GM18498 (cell line): ENCODE results near the gene YY1.
"Not testable (repeated sequence)": the region's sequence is repeated elsewhere in the genome, so short reads cannot be mapped to it uniquely, and the experiment has no call there.

Experiments
- ATAC-seq: cut with Tn5 transposase; IDR thresholded peaks from one replicate; pipeline ENCODE4 v1.9.1; 2021; ENCODE audit warnings: mild to moderate bottlenecking, moderate library complexity; ENCODE audit not compliant: unreplicated experiment

The YY1 gene

DNA sequence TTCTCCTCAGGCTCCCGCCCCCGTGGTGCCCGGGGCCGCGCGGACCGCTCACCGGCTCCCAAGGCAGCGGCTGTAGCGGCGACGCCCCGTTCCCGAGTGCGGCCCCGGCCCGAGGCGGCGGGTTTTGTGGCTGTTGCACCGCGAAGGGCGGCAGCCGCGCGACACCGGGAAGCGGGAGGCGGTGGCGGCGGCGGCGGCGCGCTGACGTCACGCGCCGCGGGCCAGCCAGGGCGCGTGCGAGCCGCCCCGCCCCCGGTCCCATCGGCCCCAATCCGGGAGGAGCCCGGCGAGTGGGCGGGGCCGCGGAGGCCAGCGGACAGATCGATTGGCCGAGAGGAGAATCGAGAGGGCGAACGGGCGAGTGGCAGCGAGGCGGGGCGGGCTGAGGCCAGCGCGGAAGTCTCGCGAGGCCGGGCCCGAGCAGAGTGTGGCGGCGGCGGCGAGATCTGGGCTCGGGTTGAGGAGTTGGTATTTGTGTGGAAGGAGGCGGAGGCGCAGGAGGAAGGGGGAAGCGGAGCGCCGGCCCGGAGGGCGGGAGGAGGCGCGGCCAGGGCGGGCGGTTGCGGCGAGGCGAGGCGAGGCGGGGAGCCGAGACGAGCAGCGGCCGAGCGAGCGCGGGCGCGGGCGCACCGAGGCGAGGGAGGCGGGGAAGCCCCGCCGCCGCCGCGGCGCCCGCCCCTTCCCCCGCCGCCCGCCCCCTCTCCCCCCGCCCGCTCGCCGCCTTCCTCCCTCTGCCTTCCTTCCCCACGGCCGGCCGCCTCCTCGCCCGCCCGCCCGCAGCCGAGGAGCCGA is at the start of gene YY1:
YY1 (plus strand) TSS at position 726 of the 792 bp plus-strand sequence. CDS start 101 bp downstream, outside the sequence.
- peak; percentile 80 for ATAC-seq

DNA sequence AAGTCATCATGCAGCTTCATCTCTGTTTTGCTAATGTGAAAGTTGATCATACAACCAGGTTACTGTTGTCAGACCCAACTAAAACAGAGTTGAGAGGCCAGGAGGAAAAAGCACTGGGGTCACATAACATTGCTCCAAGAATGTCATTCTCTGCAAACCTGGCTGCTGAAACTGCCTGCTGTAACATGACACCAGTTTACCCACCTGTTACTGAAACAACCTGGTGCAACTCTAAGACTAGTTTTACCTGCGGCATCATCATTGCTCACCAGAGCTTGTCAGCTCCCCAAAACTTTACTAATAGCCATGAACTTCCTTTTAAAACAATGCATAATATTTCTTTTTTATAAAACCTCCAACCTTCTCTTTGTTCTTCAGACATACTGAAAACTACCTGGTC is 48.8 kb upstream of the YY1 start:
- ATAC-seq: no peak

DNA sequence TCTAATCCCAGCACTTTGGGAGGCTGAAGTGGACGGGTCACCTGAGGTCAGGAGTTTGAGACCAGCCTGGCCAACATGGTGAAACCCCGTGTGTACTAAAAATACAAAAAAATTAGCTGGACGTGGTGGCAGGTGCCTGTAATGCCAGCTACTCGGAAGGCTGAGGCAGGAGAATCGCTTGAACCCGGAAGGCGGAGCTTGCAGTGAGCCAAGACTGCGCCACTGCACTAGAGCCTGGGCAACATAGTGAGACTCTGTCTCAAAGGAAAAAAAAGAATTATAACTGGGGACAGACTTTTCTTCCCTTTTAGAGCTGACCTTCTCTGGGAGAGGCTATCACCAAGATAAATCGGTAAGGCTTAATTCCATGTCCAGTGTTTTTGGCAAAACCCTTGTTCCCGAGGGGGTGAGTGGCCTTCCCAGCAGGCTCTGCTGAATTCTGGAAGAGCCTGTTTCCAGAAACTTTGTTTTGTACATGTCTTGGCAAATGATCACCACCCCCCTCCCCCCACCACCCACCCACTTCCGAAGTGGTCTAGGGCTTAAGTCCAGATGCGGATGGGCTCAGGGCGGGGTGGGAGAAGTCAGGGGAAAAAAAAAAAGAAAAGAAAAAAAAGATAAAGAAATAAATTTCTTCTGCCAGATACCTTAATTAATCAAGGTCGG is 47.2 kb upstream of the YY1 start:
- no peak for ATAC-seq

DNA sequence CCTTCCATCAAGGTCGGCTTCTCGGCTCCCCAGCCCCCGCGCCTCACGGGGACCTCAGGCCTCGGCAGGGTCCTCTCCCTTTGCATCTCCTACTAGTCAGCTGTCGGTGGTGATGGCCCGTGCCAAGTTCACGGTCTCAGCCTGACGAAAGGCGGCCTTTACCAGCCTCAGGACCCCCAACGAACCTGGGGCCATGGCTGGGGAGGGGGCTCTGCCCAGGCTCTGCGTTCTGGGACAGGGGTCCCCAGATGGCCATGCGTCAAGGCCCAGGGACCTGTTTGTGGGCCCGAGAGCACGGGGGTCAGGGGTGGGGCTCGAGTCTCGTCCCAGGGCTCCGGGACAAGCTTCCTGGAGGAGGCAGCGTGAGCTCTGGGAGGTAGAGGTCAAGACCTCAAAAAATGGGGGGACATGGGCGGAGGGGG is 46.7 kb upstream of the YY1 start:
- no peak for ATAC-seq

DNA sequence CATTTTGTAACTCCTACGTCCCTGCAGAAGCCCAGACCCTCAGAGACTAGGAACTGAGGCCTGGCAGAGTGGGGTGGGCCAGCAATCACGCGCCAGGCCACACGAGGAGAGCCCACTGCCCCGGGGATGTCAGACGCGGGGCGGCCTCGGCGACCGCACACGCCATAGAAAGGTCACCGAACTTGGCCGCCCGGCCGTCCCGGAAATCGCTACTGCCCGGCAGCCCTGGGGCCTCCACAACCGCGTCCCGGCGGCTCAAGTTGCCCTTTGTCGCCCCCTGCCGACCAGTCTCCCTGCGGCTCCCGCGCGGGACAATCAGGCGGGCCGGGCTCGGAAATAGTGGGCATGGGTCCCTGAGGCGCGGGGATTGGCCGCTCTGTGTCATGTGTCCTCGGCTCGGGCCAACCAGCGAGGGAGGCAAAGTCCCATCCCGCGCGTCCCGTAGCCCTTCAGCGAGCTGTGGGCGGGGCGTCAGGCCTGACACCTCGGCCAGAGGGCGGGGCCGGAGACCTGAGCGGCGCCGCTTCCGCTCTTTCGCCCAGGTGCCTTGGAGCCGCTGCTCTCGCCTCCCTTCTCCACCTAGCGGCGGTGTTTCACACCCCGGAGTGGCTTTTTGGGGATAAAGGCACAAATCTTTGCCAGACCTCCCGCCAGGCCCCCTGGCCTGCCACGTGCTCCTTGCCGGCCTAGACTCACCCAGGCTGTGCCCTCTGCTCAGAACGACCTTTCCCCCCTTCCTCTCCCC is 46.1 kb upstream of the YY1 start:
- peak; percentile 99 for ATAC-seq

DNA sequence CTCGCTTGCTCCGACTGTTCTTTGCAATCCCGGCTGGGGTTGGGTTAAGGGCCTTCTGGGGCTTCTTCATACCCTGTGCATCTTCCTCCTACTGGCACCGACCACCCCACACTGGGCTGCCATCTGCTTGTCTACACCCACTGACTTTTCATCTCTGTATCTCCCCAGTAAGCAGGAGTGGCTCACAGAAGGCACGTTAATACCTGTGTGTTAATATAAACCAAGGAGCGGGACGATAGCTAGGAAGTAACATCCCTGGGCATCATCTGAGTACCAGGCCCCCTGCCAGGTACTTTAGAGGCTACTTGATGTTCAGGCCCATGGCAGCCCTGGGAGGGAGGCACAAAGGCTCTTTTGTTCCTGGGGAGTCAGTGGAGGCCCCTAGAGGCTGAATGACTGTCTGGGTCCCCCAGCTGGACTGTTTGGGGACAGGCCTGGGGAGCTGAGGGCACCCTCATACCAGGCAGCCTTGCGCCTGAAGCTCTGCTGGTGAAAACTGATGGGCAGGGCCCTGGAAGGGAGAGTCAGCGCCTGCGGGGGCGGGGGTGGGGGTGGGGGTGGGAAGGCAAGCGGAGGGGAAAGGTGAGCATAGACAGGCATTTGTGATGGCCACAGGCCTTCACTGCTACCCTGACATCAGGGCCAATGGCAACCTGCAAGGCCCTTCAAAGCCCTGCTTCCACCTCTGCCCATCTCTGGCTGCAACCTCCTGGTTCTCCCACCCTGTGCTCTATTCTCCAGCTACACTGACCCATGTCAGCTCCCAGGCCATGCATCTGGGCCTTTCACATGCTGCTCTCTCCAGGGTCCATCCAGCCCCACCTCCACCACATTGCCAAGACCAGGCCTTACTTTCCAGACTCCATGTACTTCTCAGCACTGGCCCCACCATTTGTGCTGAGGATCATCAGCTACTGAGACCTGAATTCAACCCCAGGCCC is 45.3 kb upstream of the YY1 start:
- peak; percentile 0 for ATAC-seq

DNA sequence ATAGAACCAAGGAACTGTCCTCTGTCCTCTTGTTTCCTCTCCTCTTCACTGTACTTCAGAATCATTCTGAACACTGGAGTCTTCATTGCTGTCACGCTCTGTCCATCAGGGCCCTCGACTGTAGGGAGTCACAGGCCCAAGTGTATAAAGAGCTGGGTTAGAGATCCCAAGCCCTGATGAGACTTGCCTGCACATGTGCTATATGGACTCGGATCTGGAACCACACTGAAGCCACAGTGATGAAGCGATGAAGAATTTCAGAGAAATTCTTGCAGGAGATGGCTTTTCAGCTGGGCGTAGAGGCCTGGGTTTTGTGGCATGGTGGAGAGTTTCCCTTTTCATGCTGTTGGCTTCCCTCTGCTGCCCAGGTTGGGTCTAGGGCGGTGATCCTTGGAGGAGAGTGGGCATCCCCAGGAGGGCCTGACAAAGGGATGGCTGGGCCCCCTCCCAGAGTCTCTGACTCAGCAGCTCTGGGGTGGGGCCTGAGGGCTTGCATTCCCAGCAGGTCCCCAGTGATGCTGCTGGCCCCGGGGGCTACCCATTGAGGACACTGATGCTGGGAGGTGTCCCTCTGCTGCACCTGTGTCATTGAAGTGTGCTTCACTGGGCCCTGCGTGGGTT is 39.6 kb upstream of the YY1 start:
- ATAC-seq: no peak

DNA sequence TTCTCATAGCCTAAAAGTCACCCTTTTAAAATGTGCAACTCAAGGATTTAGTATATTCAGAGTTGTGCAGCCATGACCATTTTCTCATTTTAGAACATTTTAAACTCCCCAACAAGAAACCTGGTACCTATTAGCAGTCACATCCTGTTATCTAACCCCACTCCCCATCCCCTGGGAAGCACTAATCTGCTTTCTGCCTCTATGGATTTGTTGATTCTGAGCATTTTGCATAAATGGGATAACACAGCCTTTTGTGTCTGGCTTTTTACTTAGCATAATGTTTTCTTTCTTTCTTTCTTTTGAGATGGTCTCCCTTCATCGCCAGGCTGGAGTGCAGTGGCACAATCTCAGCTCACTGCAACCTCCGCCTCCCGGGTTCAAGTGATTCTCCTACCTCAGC is 38.6 kb upstream of the YY1 start:
- ATAC-seq: no peak

DNA sequence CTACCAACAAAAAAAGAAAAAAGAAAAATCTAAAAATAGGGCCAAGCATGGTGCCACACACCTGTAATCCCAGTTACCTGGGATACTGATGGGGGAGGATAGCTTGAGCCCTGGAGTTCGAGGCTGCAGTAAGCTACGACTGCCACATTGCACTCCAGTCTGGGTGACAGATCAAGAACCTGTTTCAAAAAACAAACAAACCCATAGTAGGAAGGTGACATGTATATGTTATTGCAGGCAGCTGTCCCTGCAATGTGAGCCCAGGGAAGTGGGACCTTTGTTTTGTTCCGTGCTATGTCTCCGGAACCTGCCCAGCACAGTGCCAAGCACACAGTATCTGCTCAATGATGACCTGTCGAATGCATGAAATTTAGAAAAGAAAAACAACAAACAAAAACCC is 37.2 kb upstream of the YY1 start:
- no peak for ATAC-seq

DNA sequence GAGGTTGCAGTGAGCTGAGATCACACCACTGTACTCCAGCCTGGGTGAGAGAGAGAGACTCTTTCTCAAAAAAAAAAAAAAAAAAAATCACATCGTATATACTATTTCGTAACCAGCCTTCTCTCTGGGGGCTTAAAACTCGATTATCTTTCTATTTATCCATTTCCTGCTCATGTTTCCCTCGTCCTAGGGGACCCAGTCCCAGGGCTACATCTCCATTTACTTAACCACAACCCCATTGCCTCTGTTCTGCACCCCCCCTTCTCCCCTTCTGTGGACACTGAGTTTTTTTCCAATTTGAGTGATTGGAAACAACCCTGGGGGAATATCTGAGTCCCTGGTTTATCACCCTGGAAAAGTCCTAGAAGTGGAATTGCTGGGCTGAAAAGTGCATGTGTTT is 36.2 kb upstream of the YY1 start:
- ATAC-seq: no peak

DNA sequence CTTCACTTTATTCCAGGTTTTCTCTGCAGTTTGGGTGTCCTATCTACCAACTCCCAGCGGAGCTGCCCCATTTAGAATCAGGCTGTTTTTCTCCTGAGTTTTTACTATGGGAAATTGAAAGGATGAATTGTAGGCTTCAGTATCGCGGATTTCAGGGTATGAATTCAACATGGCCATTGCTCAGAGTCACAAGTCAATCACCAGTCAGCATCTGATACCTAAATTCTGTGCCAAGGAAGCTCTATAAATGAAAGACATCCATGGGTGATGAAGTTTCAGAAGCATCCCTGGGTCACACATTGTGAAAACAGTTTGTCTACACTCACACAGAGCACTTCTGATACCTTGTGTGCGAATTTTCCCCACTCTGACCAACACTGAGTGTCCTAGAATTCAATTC is 35.8 kb upstream of the YY1 start:
- no peak for ATAC-seq

DNA sequence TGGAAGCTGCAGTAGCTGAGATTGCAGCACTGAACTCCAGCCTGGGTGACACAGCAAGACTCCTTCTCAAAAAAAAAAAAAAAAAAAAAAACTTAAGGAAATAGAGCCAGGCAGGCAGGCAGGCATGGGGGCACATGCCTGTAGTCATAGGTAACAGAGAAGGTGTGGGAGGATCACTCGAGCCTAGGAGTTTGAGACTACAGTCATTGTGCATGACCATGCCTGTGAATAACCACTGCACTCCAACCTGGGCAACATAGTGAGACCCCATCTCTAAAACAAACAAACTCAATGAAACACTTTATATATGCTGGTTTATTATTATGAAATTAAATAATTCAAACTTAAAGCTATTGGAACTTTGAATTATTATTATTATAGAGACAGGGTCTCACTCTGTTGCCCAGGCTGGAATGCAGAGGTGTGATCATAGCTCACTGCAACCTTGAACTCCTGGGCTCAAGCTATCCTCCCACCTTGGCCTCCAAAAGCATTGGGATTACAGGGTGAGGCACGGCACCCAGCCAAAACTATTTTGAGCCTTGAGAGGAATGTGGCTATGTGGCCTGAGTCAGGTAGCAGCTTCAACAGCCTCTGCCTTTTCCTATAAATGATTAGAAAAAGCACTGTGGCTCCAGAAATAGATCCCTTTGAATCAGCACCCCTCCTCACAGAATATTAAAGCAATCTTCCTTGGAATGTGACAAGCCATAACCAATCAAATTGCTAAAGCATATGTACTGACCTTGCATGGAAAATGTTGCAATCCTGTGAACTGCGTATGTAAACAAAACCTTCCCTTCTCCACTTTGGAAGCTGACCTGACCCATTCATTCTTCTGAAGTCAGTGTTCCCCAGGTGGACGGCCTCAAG is 34.7 kb upstream of the YY1 start:
- ATAC-seq: no peak

DNA sequence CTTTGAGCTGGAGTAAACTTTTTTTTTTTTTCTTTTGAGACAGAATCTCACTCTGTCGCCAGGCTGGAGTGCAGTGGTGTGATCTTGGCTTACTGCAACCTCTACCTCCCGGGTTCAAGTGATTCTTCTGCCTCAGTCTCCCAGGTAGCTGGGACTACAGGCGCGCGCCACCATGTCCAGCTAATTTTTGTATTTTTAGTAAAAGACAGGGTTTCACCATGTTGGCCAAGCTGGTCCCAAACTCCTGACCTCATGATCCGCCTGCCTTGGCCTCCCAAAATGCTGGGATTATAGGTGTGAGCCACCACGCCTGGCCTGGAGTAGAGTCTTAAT is 34.1 kb upstream of the YY1 start:
- not testable (repeated sequence) for ATAC-seq

DNA sequence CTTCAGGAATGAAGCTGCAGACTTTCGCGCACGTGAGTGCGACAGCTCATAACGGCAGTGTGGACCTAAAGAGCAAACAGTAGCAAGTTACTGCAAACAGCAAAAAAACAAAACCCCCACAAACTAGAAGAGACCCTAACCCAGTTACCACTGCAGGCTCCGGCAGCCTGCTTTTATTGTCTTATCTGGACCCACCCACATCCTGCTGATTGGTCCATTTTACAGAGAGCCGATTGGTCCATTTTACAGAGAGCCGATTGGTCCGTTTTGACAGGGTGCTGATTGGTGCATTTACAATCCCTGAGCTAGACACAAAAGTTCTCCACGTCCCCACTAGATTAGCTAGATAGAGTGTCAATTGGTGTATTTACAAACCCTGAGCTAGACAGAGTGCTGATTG is 31.4 kb upstream of the YY1 start:
- ATAC-seq: not testable (repeated sequence)

DNA sequence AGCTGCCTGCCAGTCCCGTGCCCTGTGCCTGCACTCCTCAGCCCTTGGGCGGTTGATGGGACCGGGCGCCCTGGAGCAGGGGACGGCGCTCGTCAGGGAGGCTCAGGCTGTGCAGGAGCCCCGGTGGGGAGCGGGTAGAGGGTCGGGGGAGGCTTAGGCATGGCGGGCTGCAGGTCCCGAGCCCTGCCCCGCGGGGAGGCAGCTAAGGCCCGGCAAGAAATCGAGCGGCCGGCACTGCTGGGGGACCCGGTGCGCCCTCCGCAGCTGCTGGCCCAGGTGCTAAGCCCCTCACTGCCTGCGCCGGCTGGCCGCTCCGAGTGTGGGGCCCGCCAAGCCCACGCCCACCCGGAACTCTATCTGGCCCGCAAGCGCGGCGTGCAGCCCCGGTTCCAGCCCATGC is 30.8 kb upstream of the YY1 start:
- ATAC-seq: not testable (repeated sequence)

DNA sequence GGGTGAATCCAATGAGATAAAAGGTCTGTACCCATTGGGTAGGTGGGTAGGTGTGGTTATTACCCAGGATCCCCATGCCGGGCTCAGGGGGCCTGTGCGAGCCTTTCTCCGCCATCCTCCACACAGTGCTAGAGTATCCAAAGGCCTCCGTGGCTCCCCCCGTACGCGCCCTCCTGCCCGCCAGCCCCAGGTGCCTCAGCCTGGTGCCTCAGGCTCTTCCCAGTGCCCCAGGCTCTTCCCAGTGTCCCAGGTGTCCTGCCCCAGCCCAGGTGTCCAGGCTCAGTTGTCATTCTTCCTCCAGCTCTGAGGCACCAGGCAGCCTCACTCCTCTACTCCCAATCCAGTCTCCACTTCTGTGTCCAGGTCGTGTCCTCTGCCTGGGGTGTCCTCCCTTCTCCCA is 27.6 kb upstream of the YY1 start:
- no peak for ATAC-seq

DNA sequence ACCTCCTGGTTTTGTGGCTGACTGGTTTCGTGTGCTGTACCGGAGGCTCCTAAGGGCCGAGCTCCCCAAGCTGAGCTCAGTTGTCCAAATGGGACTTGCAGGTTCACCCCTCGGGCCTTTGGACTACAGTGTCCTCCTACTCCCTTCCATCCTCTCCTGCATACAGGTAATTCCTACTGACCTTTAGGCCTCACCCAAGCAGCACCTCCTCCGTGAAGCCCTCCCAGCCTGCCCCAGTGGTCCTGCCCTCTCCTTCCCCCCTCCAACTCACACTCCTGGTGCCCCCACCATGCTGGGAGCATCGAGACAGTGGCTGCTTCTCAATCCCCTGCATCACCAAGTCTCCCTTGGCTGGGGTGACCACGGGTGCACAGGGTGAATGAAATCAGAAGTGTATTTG is 27.1 kb upstream of the YY1 start:
- ATAC-seq: no peak

DNA sequence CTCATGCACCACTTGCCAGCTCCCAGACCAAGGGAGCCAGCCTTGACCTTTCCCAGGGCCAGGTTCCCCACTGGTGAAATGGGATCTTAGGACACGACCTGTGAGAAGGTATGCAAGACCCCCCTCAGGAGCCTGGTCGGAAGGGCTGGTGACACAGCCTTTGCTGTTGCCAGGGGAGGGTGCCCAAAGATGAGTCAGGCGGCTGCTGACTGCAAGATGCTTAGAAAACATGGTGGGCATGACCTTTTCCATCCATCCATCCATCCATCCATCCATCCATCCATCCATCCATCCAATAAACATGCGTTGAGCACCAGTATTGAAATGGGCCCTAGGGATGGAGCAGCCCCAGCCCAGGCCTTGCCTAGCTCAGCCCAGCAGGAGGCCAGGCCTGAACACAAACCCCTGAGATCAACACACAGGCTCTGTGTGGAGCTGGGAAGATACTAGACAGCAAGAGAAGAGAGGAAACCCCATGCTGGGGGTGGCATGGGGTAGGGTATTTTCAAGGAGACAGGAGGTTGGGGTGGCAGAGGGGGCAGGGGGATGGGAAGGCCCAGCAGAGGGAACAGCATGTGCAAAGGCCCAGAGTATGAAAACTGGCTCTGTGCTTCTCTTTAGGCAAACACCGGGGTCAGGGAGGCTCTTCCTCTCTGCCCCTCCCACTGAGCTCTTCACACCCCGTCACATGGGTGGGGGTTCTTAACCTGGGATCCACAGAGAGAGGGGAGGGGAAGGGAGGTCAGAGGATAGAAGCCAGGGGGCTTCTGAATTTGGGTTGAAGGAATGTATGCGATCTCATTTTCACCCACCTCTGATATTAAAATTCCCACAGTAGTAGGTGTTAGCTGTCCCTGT is 26.2 kb upstream of the YY1 start:
- no peak for ATAC-seq

DNA sequence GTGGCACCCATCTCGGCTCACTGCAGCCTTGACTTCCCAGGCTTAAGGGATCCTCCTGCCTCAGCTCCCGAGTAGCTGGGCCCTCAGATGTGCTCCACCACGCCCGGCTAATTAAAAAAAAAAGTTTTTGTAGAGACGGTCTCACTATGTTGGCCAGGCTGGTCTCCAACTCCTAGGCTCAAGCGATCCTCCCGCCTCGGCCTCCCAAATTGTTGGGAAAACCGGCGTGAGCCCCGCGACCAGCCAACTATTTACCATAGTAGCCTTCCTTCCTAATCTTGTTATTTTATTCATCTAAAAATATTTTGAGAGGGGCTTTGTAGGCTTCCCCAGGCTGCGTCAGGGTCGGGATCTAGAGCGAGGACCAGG is 25.4 kb upstream of the YY1 start:
- no peak for ATAC-seq
